HepG2 (cell line): Measurements from ENCODE around the gene SLC39A2. TPM values are rescaled to one million over a fixed set of nuclear protein-coding genes. Genes with fewer than 3 reads are reported as not detected.

ENCODE experiments used
- ATAC-seq: fragments of 200-7000 bp; cut with Tn5 transposase; 3 replicates; pipeline ENCODE4 v1.9.1; 2020; ENCODE audit warnings: mild to moderate bottlenecking, moderate library complexity
- BruUV-seq: library from RNA; stranded (reverse); fragments of 400-500 nt; replicated peaks from 2 replicates; lab custom pipeline; 2021; lab: Mats Ljungman, UMichigan
- CTCF ChIA-PET: fragments of 300-600 bp; formaldehyde crosslinking; extraction: SDS; loops from one replicate; lab custom pipeline; 2021; ENCODE audit warnings: low total read pairs, inconsistent platforms, low intra/inter-chr PET ratio; lab: Yijun Ruan, JAX
- POLR2A ChIA-PET: fragments of 350-600 bp; sonication (Branson Sonifier 250); formaldehyde crosslinking; loops from one replicate; lab custom pipeline; 2020; ENCODE audit warnings: antibody characterized with exemption, inconsistent platforms; lab: Yijun Ruan, JAX
- DNase-seq: peaks from one replicate; pipeline ENCODE4 v3.0.0-alpha.2; 2015; ENCODE audit warnings: low spot score
- FAIRE-seq: peaks from 3 replicates; lab custom pipeline; 2011; peaks lifted over from hg19 to GRCh38; lab: Jason Lieb, UNC
- H2AFZ ChIP-seq: one replicate; pipeline ENCODE4 v1.6.1; 2011; ENCODE audit warnings: low read length, inconsistent platforms
- H3K27ac ChIP-seq: fragments of 300-600 bp; 3 replicates; pipeline ENCODE4 v1.8.0; 2011; ENCODE audit warnings: mixed run types, mild to moderate bottlenecking, mixed read lengths, low read length, inconsistent platforms; ENCODE audit not compliant: insufficient read depth; ENCODE audit errors: extremely low read length
- H3K27me3 ChIP-seq, 2 experiments: fragments of 200-600 bp in 1 of 2; 2 replicates in 1 of 2; 3 replicates in 1 of 2; pipeline versions ENCODE4 v1.6.0 to v1.8.0; 2011; ENCODE audit warnings: low read length in 2 of 2, mild to moderate bottlenecking in 2 of 2, moderate library complexity in 2 of 2, inconsistent platforms in 1 of 2; ENCODE audit not compliant: insufficient read depth in 2 of 2, control insufficient read depth in 1 of 2
- H3K36me3 ChIP-seq, 2 experiments: fragments of 200-600 bp in 1 of 2; replicated peaks in 1 of 2; 2 replicates in 1 of 2; 3 replicates in 1 of 2; pipeline versions ENCODE4 v1.5.1 to v1.8.0; 2011; ENCODE audit warnings: low read length in 2 of 2, inconsistent platforms in 1 of 2; ENCODE audit not compliant: insufficient read depth in 2 of 2, control insufficient read depth in 1 of 2
- H3K4me1 ChIP-seq: 2 replicates; pipeline ENCODE4 v1.5.1; 2012; ENCODE audit warnings: low read length, inconsistent platforms; ENCODE audit not compliant: insufficient read depth
- H3K4me2 ChIP-seq: 2 replicates; pipeline ENCODE4 v1.6.0; 2011; ENCODE audit warnings: low read depth, low read length, inconsistent platforms
- H3K4me3 ChIP-seq, 3 experiments: fragments of 200-600 bp in 1 of 3; sonication (generic), shearing (Covaris generic) in 1 of 3; replicated peaks in 1 of 3; 2 replicates each; pipeline ENCODE4 v1.5.1; 2011 to 2016; ENCODE audit warnings: low read length in 3 of 3, inconsistent platforms in 2 of 3, low read depth in 2 of 3, mild to moderate bottlenecking in 2 of 3, control low read depth in 1 of 3, mixed read lengths in 1 of 3; ENCODE audit not compliant: insufficient read depth in 1 of 3
- H3K79me2 ChIP-seq: one replicate; pipeline ENCODE4 v1.6.1; 2011; ENCODE audit warnings: low read length, inconsistent platforms; ENCODE audit not compliant: insufficient read depth
- H3K9ac ChIP-seq: 2 replicates; pipeline ENCODE4 v1.6.0; 2011; ENCODE audit warnings: mild to moderate bottlenecking, low read depth, low read length, inconsistent platforms; ENCODE audit not compliant: insufficient read depth
- H3K9me3 ChIP-seq: 2 replicates; pipeline ENCODE4 v1.5.1; 2012; ENCODE audit warnings: mild to moderate bottlenecking, low read length
- H4K20me1 ChIP-seq: 2 replicates; pipeline ENCODE4 v1.6.0; 2011; ENCODE audit warnings: inconsistent platforms, mild to moderate bottlenecking, low read length, moderate library complexity; ENCODE audit not compliant: insufficient read depth
- ATF7 ChIP-seq, 2 experiments: fragments of 450-650 bp in 1 of 2; sonication (generic) in 1 of 2; formaldehyde crosslinking in 1 of 2; IDR thresholded peaks; 2 replicates each; pipeline versions ENCODE4 v1.4.0 to v1.6.1; 2016 to 2020; ENCODE audit warnings: antibody characterized with exemption in 1 of 2, mild to moderate bottlenecking in 1 of 2, missing genetic modification reagents in 1 of 2
- HIVEP1 ChIP-seq: sonication (generic); formaldehyde crosslinking; IDR thresholded peaks from 2 replicates; pipeline ENCODE4 v1.4.0; 2020; ENCODE audit warnings: mild to moderate bottlenecking, missing genetic modification reagents
- IKZF4 ChIP-seq: sonication (generic); formaldehyde crosslinking; IDR thresholded peaks from 2 replicates; pipeline ENCODE4 v1.5.1; 2020; ENCODE audit warnings: borderline replicate concordance, mild to moderate bottlenecking, low read depth, missing genetic modification reagents; ENCODE audit errors: not compliant biosample characterization
- MAX ChIP-seq: IDR thresholded peaks from 2 replicates; pipeline ENCODE4 v1.6.1; 2012; ENCODE audit warnings: inconsistent platforms
- MYPOP ChIP-seq: sonication (generic); formaldehyde crosslinking; IDR thresholded peaks from 2 replicates; pipeline ENCODE4 v1.8.1; 2023; ENCODE audit warnings: mild to moderate bottlenecking, moderate library complexity, missing genetic modification reagents
- UBTF ChIP-seq: sonication (generic); formaldehyde crosslinking; IDR thresholded peaks from 2 replicates; pipeline ENCODE4 v1.4.0; 2020; ENCODE audit warnings: mild to moderate bottlenecking, missing genetic modification reagents
- ZFP90 ChIP-seq: sonication (generic); formaldehyde crosslinking; IDR thresholded peaks from 2 replicates; pipeline ENCODE4 v1.8.0; 2022; ENCODE audit warnings: missing genetic modification reagents, mild to moderate bottlenecking, inconsistent platforms, borderline replicate concordance
- ZNF3 ChIP-seq: IDR thresholded peaks from 2 replicates; pipeline ENCODE4 v1.7.0; 2017; ENCODE audit warnings: inconsistent platforms
- ZNF350 ChIP-seq: sonication (generic); formaldehyde crosslinking; IDR thresholded peaks from 2 replicates; pipeline ENCODE4 v1.4.0; 2020; ENCODE audit warnings: mild to moderate bottlenecking, low read depth, missing genetic modification reagents, borderline replicate concordance
- ZNF546 ChIP-seq: sonication (generic); formaldehyde crosslinking; conservative IDR thresholded peaks from 2 replicates; pipeline ENCODE4 v1.8.1; 2023; ENCODE audit warnings: mild to moderate bottlenecking, missing genetic modification reagents
- ZNF687 ChIP-seq: sonication (generic); formaldehyde crosslinking; IDR thresholded peaks from 2 replicates; pipeline ENCODE4 v1.5.1; 2020; ENCODE audit warnings: mild to moderate bottlenecking, missing genetic modification reagents, moderate library complexity
- WGBS: methylation state at CpG from one replicate; pipeline ENCODE4 v1.1.6; 2017; ENCODE audit warnings: low lambda C conversion rate; 5-methylcytosine and 5-hydroxymethylcytosine counted together
- in situ Hi-C: cut with HindIII; loops from 2 replicates; pipeline ENCODE4 v1.10.0; 2017; ENCODE audit warnings: low pct_unique_long_range_greater_than_20kb; ENCODE audit not compliant: extremely low pct_ligation_motif_present
- intact Hi-C: fragments of 100-400 bp; cut with micrococcal nuclease; formaldehyde crosslinking; loops from one replicate; pipeline ENCODE4 v1.10.0; 2022; ENCODE audit not compliant: unreplicated experiment
- polyA plus RNA-seq, 8 experiments: library from polyadenylated mRNA; depleted of rRNA in 3 of 8; stranded (reverse) in 7 of 8; unstranded in 1 of 8; fragments of >200 nt; fragmentation: Illumina TruSeq in 4 of 8; extraction: Trizol in 4 of 8; gene quantifications; 2 replicates each; pipeline versions ENCODE4 v1.2.1 to v1.2.3, GENCODE V29; 2011 to 2016; ENCODE audit warnings: low read depth in 4 of 8, missing spikeins in 1 of 8, mixed read lengths in 1 of 8; ENCODE audit not compliant: insufficient read depth in 1 of 8
- total RNA-seq, 5 experiments: library from RNA; depleted of rRNA; stranded (reverse); fragments of >200 nt; fragmentation: Illumina TruSeq; extraction: Trizol; gene quantifications; 2 replicates each; pipeline ENCODE4 v1.2.3, GENCODE V29; 2016; ENCODE audit warnings: low read depth in 1 of 5

SLC39A2 gene
- total and polyA plus RNA-seq, 2 of the 13 experiments (the other 11 are each of a cell fraction or from before 2014, with no cell fraction given): 0.08 to 0.11 TPM

GRCh38 chr14:21041676-21042433 is 42.8 kb downstream of the SLC39A2 start, which contains the start of gene RNASE7 (continued):
- TF ChIP-seq ZFP90 (CRISPR knock-in tag) (no peak), MYPOP (CRISPR knock-in tag) (no peak)
- TF ChIP-seq, all 625 proteins: peak for 0

- BruUV-seq: no TSS peak
- no peaks in the 10 kb centered on the region for H3K36me3 ChIP-seq
- WGBS: 94% methylated on average over 8 of the region's 8 CpGs
- H3K4me1 ChIP-seq: peaks cover 75% of the 10 kb centered on the region
- H3K4me3 ChIP-seq: no peak overlapping the region
- H4K20me1 ChIP-seq: no peaks in the 10 kb centered on the region
- no peak overlapping the region for H3K9ac ChIP-seq
- intact Hi-C loops (no loop called here), in situ Hi-C loops (loop anchor here (5.0 kb wide), 1 partner anchor 186 kb away; no protein-coding TSS in a partner anchor)
- no peaks in the 10 kb centered on the region for H3K79me2 ChIP-seq
- H3K9me3 ChIP-seq: no peaks in the 10 kb centered on the region
- no peak overlapping the region for H3K4me2 ChIP-seq
- ChIA-PET CTCF (interaction anchor here (2.2 kb wide), 1 partner anchor 28 kb away, joined by 8 read pairs; no protein-coding TSS in a partner anchor), POLR2A (interaction anchor here (2.0 to 2.3 kb wide), 4 partner anchors 11 to 28 kb away, joined by 7 to 18 read pairs (median 10); partner anchors contain the start of genes ARHGEF40 and NDRG2)
- no peaks in the 10 kb centered on the region for H3K27me3 ChIP-seq
- no peak overlapping the region for H3K27ac ChIP-seq
- DNase-seq: no peak
- TF ChIP-seq ZNF687 (CRISPR knock-in tag) (peak; percentile 63), ZNF350 (CRISPR knock-in tag) (0 out of 2 replicates have a peak, but pooled peaks have one; percentile 11), IKZF4 (CRISPR knock-in tag) (no peak), ZNF3 (CRISPR knock-in tag) (no peak), MAX (peak; percentile 28; the same call in 1 of the 2 replicates), HIVEP1 (CRISPR knock-in tag) (no peak), ATF7 (IDR thresholded peaks at IDR 0.05) (0 out of 2 replicates have a peak, but pooled peaks have one; percentile 39), ATF7 (CRISPR knock-in tag; IDR thresholded peaks at IDR 0.05) (no peak), UBTF (CRISPR knock-in tag) (0 out of 2 replicates have a peak, but pooled peaks have one; percentile 12), ZNF546 (CRISPR knock-in tag) (0 out of 2 replicates have a peak, but pooled peaks have one; percentile 56)
- no peak for ATAC-seq
- no peak for FAIRE-seq
- no peak overlapping the region for H2AFZ ChIP-seq
These were observed 43.8 kb downstream of the SLC39A2 start for GRCh38 chr14:21042918-21043317.
